Upper lobe of left lung (tissue), 6 donors: Measurements from ENCODE around the gene HOXA1. TPM values are rescaled to one million over a fixed set of nuclear protein-coding genes. Genes with fewer than 3 reads are reported as not detected.
A peak's percentile ranks its signal among the peaks of the same experiment; 100 is the strongest.

Experiments
- ATAC-seq, 2 donors: fragments of 200-7000 bp; cut with Tn5 transposase; one replicate each; pipeline ENCODE4 v1.9.1; 2022; ENCODE audit warnings: mild to moderate bottlenecking in 2 of 2, moderate library complexity in 2 of 2; ENCODE audit not compliant: low FRiP score in 2 of 2
- DNase-seq, 2 donors: peaks; one replicate each; pipeline ENCODE4 v3.0.0-alpha.2; 2019 to 2020
- H3K27ac ChIP-seq, 4 donors: fragments of 200-600 bp; sonication (generic); one replicate each; pipeline ENCODE4 v1.5.1; 2016 to 2019
- H3K27me3 ChIP-seq, 4 donors: fragments of 200-600 bp; sonication (generic); one replicate each; pipeline ENCODE4 v1.5.1; 2017 to 2019
- H3K36me3 ChIP-seq, 4 donors: fragments of 200-600 bp; sonication (generic); one replicate each; pipeline ENCODE4 v1.5.1; 2016 to 2019
- H3K4me1 ChIP-seq, 4 donors: fragments of 200-600 bp; sonication (generic); one replicate each; pipeline ENCODE4 v1.5.1; 2018 to 2019
- H3K4me3 ChIP-seq, 4 donors: fragments of 200-600 bp; sonication (generic); one replicate each; pipeline ENCODE4 v1.5.1; 2017 to 2019; ENCODE audit warnings: mild to moderate bottlenecking in 2 of 4, moderate library complexity in 1 of 4
- H3K9me3 ChIP-seq, 4 donors: fragments of 200-600 bp; sonication (generic); one replicate each; pipeline ENCODE4 v1.5.1; 2018 to 2019
- EP300 ChIP-seq, 4 donors: sonication (generic); formaldehyde crosslinking; IDR thresholded peaks; one replicate each; pipeline ENCODE4 v1.5.1; 2017; ENCODE audit warnings: antibody characterized with exemption in 4 of 4, control low read depth in 2 of 4
- POLR2A ChIP-seq, 4 donors: fragments of 450-650 bp; IDR thresholded peaks; one replicate each; pipeline ENCODE4 v1.5.1; 2016 to 2017; ENCODE audit warnings: antibody characterized with exemption in 4 of 4, mild to moderate bottlenecking in 2 of 4
- POLR2AphosphoS5 ChIP-seq, 2 donors: sonication (generic); formaldehyde crosslinking; IDR thresholded peaks; one replicate each; pipeline ENCODE4 v1.5.1; 2017; ENCODE audit warnings: antibody characterized with exemption in 2 of 2
- WGBS, 2 donors: methylation state at CpG; one replicate each; pipeline ENCODE4 v1.1.5; 2017 to 2018; 5-methylcytosine and 5-hydroxymethylcytosine counted together
- total RNA-seq, 6 donors: library from RNA; depleted of rRNA in 4 of 6; stranded (reverse); fragments of >200 nt in 4 of 6; gene quantifications; one replicate each; pipeline versions ENCODE4 v1.1.0 to v1.2.1, GENCODE V29; 2016 to 2021
- TF ChIP-seq, protein P1 (sequence below), 6 experiments: fragments of 450-650 bp in 4 of 6; fragments of 200-600 bp in 2 of 6; sonication (generic) in 2 of 6; IDR thresholded peaks; one replicate each; pipeline ENCODE4 v1.5.1; 2016 to 2019; ENCODE audit warnings: antibody characterized with exemption in 6 of 6
- donor health status: DM: no; HTN: no; CAD: no; lungs with moderate emphysema.
- donor health status: DM: no; HTN: yes; CAD: no; lungs with severe emphysema.

HOXA1 gene
- total RNA-seq, 6 donors from 2014 or later = 0.46 to 2.1 (median 0.64) TPM; not detected in 3

DNA sequence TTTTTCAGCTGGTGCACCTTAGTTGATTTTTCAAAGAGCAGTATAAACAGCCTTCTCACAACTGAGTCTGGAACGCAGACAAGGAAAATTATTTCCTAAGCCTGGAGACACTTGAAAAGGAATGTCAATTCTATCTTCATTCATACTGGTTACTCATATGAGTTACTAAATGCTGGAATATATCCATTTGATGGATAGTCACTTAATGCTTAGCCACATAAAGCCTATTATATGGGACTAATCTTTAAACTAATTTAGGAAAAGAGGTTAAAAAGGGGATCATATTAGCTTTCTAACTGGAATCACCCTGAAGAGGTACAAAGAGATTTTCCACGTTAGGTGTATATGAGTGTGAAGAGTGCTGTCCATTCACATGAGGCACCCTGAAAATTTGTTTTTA lies 36.4 kb upstream of the HOXA1 start:
- Histone ChIP-seq H3K4me1 (peaks cover 30 to 58% (median 37%) of the 10 kb centered on the region in 4 donors), H3K27ac (peak overlapping the region in 1 of 4 donors; percentile 91), H3K36me3 (no peaks in the 10 kb centered on the region), H3K4me3 (no peak overlapping the region), H3K9me3 (no peaks in the 10 kb centered on the region), H3K27me3 (peaks cover 0 to 13% (median 0%) of the 10 kb centered on the region in 4 donors)
- ATAC-seq = no peak
- no peak for TF ChIP-seq EP300 (IDR thresholded peaks at IDR 0.05)
- no peak for TF ChIP-seq POLR2AphosphoS5 (IDR thresholded peaks at IDR 0.05)
- TF ChIP-seq, protein P1, sequence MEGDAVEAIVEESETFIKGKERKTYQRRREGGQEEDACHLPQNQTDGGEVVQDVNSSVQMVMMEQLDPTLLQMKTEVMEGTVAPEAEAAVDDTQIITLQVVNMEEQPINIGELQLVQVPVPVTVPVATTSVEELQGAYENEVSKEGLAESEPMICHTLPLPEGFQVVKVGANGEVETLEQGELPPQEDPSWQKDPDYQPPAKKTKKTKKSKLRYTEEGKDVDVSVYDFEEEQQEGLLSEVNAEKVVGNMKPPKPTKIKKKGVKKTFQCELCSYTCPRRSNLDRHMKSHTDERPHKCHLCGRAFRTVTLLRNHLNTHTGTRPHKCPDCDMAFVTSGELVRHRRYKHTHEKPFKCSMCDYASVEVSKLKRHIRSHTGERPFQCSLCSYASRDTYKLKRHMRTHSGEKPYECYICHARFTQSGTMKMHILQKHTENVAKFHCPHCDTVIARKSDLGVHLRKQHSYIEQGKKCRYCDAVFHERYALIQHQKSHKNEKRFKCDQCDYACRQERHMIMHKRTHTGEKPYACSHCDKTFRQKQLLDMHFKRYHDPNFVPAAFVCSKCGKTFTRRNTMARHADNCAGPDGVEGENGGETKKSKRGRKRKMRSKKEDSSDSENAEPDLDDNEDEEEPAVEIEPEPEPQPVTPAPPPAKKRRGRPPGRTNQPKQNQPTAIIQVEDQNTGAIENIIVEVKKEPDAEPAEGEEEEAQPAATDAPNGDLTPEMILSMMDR (IDR thresholded peaks at IDR 0.05) = no peak
- TF ChIP-seq POLR2A (IDR thresholded peaks at IDR 0.05) = no peak
- DNase-seq = no peak
- WGBS, 2 donors = 62 to 67% methylated on average over 2 of the region's 2 CpGs

- Histone ChIP-seq H3K36me3 (no peaks in the 10 kb centered on the region), H3K4me1 (peaks cover 27 to 54% (median 34%) of the 10 kb centered on the region in 4 donors), H3K4me3 (peak overlapping the region in 3 of 4 donors; percentile 68 to 72 (median 71)), H3K27me3 (peaks cover 0 to 13% (median 0%) of the 10 kb centered on the region in 4 donors), H3K9me3 (no peaks in the 10 kb centered on the region), H3K27ac (peak overlapping the region; percentile 87 to 97 (median 89))
- DNase-seq = no peak
- 33 to 47% methylated on average over 12 of the region's 12 CpGs for WGBS, 2 donors
- TF ChIP-seq EP300 (IDR thresholded peaks at IDR 0.05) (no peak), POLR2A (IDR thresholded peaks at IDR 0.05) (no peak)
- TF ChIP-seq, protein P1 (IDR thresholded peaks at IDR 0.05) = no peak
- no peak for ATAC-seq
These were observed 35.6 kb upstream of the HOXA1 start for GRCh38 chr7:27131390-27131819.

DNA sequence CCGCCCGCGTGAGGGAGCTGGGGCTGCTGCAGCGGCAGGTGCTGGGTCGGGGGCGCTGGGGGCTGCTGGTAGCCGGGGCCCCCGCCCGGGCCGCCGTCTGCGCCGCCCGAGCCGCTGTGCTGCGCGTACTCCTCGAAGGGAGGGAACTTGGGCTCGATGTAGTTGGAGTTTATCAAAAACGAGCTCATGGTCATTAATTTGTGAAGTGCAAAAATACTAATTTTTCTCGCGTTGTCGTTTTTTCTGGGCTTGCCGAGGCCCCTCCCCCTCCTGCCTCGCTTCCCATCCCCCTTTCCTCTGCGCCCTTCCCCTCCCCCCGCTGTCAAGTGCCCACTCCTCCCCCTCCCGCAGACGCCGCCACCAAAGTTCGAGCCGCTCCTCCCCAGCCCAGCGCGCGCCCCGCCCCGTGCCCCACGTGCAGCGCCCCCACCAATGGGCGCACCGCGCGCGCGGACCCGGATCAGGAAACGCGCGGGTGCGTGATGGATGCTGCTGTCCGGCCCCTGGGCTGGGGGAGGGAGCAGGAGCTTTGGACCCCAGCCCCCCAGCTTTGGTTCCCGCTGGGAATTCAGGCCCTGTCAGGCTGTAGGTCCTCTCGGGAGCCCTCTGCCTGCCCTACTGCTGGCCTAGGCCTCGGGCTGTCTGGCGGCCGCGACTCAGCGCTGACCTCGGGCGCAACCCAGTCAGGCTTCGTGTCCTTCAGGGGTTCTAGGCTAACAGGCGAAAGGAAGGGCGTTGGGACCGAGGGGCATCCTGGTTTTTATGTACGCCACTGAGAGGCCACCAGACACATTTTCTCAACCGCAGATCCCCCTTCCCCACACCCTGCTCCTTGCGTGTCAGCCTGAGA lies 35.0 kb upstream of the HOXA1 start, which contains the start of gene HOXA4:
Gene HOXA4, minus strand, starts transcription at position 218 of the 850 bp plus-strand sequence. Its CDS starts 24 bp downstream, at position 194.
- Histone ChIP-seq H3K4me3 (peak within 1 kb of the TSS; percentile 50 to 72 (median 70)), H3K9me3 (no peaks in the 10 kb centered on the region), H3K36me3 (no peaks in the 10 kb centered on the region), H3K27ac (peak within 1 kb of the TSS; percentile 87 to 97 (median 90)), H3K27me3 (peaks cover 0 to 13% (median 0%) of the 10 kb centered on the region in 4 donors), H3K4me1 (peaks cover 27 to 54% (median 33%) of the 10 kb centered on the region in 4 donors)
- TF ChIP-seq, protein P1 (IDR thresholded peaks at IDR 0.05) = no peak
- TF ChIP-seq POLR2AphosphoS5 (IDR thresholded peaks at IDR 0.05) (peak; percentile 78 to 87), POLR2A (IDR thresholded peaks at IDR 0.05) (peak in 2 of 4 donors; percentile 17 to 77), EP300 (IDR thresholded peaks at IDR 0.05) (no peak)
- DNase-seq (peak; percentile 83 to 98), ATAC-seq (peak; percentile 88 to 98)
- WGBS, 2 donors = 31 to 53% methylated on average over 43 to 44 of the region's 67 CpGs

GRCh38 chr7:27129729-27130539 lies 34.1 kb upstream of the HOXA1 start:
- peak overlapping the region; percentile 50 to 72 (median 70) for H3K4me3 ChIP-seq
- H3K27me3 ChIP-seq = peaks cover 0 to 13% (median 0%) of the 10 kb centered on the region in 4 donors
- TF ChIP-seq, protein P1 (IDR thresholded peaks at IDR 0.05) = peak in 5 of 6 experiments; percentile 26 to 59 (median 46)
- TF ChIP-seq EP300 (IDR thresholded peaks at IDR 0.05) (no peak), POLR2AphosphoS5 (IDR thresholded peaks at IDR 0.05) (no peak), POLR2A (IDR thresholded peaks at IDR 0.05) (no peak)
- peak overlapping the region; percentile 85 to 97 (median 90) for H3K27ac ChIP-seq
- ATAC-seq (peak in 1 of 2 donors; percentile 54), DNase-seq (no peak)
- H3K4me1 ChIP-seq = peaks cover 20 to 50% (median 29%) of the 10 kb centered on the region in 4 donors
- no peaks in the 10 kb centered on the region for H3K36me3 ChIP-seq
- 33 to 43% methylated on average over 20 to 62 of the region's 72 CpGs for WGBS, 2 donors
- H3K9me3 ChIP-seq = no peaks in the 10 kb centered on the region
